Measurements from ENCODE around the gene THADA.

- TF ChIP-seq CTCF (IDR thresholded peaks at IDR 0.05; ENCODE audit: low read depth, low read length): no peak
- no peak for TF ChIP-seq EZH2phosphoT487 (IDR thresholded peaks at IDR 0.05; ENCODE audit: low read depth)
Measured at GRCh38 chr2:43383533-43383932, 212.3 kb downstream of the THADA start.
